ENCODE measurements around the gene MGLL.

GRCh38 chr3:127780536-127781400 lies 41.5 kb downstream of the MGLL start:
- TF ChIP-seq POLR2A (IDR thresholded peaks at IDR 0.05): no peak
- TF ChIP-seq, protein P1, sequence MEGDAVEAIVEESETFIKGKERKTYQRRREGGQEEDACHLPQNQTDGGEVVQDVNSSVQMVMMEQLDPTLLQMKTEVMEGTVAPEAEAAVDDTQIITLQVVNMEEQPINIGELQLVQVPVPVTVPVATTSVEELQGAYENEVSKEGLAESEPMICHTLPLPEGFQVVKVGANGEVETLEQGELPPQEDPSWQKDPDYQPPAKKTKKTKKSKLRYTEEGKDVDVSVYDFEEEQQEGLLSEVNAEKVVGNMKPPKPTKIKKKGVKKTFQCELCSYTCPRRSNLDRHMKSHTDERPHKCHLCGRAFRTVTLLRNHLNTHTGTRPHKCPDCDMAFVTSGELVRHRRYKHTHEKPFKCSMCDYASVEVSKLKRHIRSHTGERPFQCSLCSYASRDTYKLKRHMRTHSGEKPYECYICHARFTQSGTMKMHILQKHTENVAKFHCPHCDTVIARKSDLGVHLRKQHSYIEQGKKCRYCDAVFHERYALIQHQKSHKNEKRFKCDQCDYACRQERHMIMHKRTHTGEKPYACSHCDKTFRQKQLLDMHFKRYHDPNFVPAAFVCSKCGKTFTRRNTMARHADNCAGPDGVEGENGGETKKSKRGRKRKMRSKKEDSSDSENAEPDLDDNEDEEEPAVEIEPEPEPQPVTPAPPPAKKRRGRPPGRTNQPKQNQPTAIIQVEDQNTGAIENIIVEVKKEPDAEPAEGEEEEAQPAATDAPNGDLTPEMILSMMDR (IDR thresholded peaks at IDR 0.05 in 4 of 5, conservative IDR thresholded peaks at IDR 0.05 in 1 of 5): no peak

Measured in gastrocnemius medialis (tissue), 4 donors.